HepG2 (cell line): Measurements from ENCODE around the gene CAMKMT.

Experiments used
- ATF3 ChIP-seq: sonication (generic); formaldehyde crosslinking; IDR thresholded peaks from 2 replicates; pipeline ENCODE4 v1.4.0; 2020; ENCODE audit warnings: missing genetic modification reagents
- CEBPB ChIP-seq: IDR thresholded peaks from 2 replicates; pipeline ENCODE4 v1.6.1; 2011; ENCODE audit warnings: low read depth, low read length, improper control_type of control experiment, borderline replicate concordance
- CTCF ChIP-seq: sonication (generic); formaldehyde crosslinking; IDR thresholded peaks from 2 replicates; pipeline ENCODE4 v1.5.0; 2020; ENCODE audit warnings: mild to moderate bottlenecking, missing genetic modification reagents, moderate library complexity
- ELF3 ChIP-seq: IDR thresholded peaks from 2 replicates; pipeline ENCODE4 v1.6.1; 2016; ENCODE audit warnings: missing genetic modification reagents, missing compliant biosample characterization
- ELF4 ChIP-seq: sonication (generic); formaldehyde crosslinking; IDR thresholded peaks from 2 replicates; pipeline ENCODE4 v1.5.0; 2020; ENCODE audit warnings: missing genetic modification reagents, mild to moderate bottlenecking, moderate library complexity, borderline replicate concordance
- GPN1 ChIP-seq: sonication (generic); formaldehyde crosslinking; IDR thresholded peaks from 2 replicates; pipeline ENCODE4 v1.5.1; 2020; ENCODE audit warnings: missing genetic modification reagents, borderline replicate concordance
- HOXA5 ChIP-seq: sonication (generic); formaldehyde crosslinking; IDR thresholded peaks from 2 replicates; pipeline ENCODE4 v1.4.0; 2020; ENCODE audit warnings: missing genetic modification reagents
- JUND ChIP-seq: sonication (generic); formaldehyde crosslinking; IDR thresholded peaks from 2 replicates; pipeline ENCODE4 v1.8.0; 2022; ENCODE audit warnings: mild to moderate bottlenecking, missing genetic modification reagents
- PTBP1 ChIP-seq: fragments of 200-400 bp; formaldehyde crosslinking; IDR thresholded peaks from 2 replicates; pipeline ENCODE4 v1.6.1; 2018; ENCODE audit warnings: low read length, low read depth; ENCODE audit not compliant: poor library complexity, severe bottlenecking
- SNAPC5 ChIP-seq: sonication (generic); formaldehyde crosslinking; IDR thresholded peaks from 2 replicates; pipeline ENCODE4 v1.8.1; 2023; ENCODE audit warnings: mild to moderate bottlenecking, missing genetic modification reagents, borderline replicate concordance
- ZFP91 ChIP-seq: sonication (generic); formaldehyde crosslinking; IDR thresholded peaks from 2 replicates; pipeline ENCODE4 v1.9.0; 2022; ENCODE audit warnings: missing genetic modification reagents, mild to moderate bottlenecking, borderline replicate concordance
- ZNF644 ChIP-seq: IDR thresholded peaks from 2 replicates; pipeline ENCODE4 v1.6.1; 2016; ENCODE audit warnings: low read depth
- ZNF646 ChIP-seq: sonication (generic); formaldehyde crosslinking; IDR thresholded peaks from 2 replicates; pipeline ENCODE4 v1.9.0; 2021; ENCODE audit warnings: mild to moderate bottlenecking, missing genetic modification reagents
- ZSCAN5A ChIP-seq: sonication (generic); formaldehyde crosslinking; IDR thresholded peaks from 2 replicates; pipeline ENCODE4 v1.8.0; 2022; ENCODE audit warnings: mild to moderate bottlenecking, missing genetic modification reagents, borderline replicate concordance

- no peak for TF ChIP-seq SNAPC5
- TF ChIP-seq ZSCAN5A (CRISPR knock-in tag), result no peak
- no peak for TF ChIP-seq CTCF (CRISPR knock-in tag)
- TF ChIP-seq ZNF644 (CRISPR knock-in tag), result no peak
- no peak for TF ChIP-seq HOXA5 (CRISPR knock-in tag)
- no peak for TF ChIP-seq ATF3 (CRISPR knock-in tag)
- no peak for TF ChIP-seq JUND (CRISPR knock-in tag)
- TF ChIP-seq GPN1, result no peak
- no peak for TF ChIP-seq PTBP1
- no peak for TF ChIP-seq ZFP91 (CRISPR knock-in tag)
- TF ChIP-seq ZNF646, result no peak
- TF ChIP-seq ELF3 (CRISPR knock-in tag), result no peak
- TF ChIP-seq CEBPB, result no peak
- TF ChIP-seq ELF4, result no peak
Measured at GRCh38 chr2:44326548-44327264, 35.0 kb upstream of the CAMKMT start.
